PC-9 (cell line): ENCODE results near the gene CACNA1I.

ENCODE experiments used
- EZH2 ChIP-seq: fragments of 200-600 bp; sonication (generic); IDR thresholded peaks from 2 replicates; pipeline ENCODE4 v1.8.0; 2017; ENCODE audit warnings: antibody characterized with exemption, low read depth
- TF ChIP-seq, protein P1 (sequence below): fragments of 200-600 bp; sonication (generic); conservative IDR thresholded peaks from 2 replicates; pipeline ENCODE4 v1.6.1; 2017; ENCODE audit warnings: mixed run types, antibody characterized with exemption, mild to moderate bottlenecking, moderate library complexity

DNA sequence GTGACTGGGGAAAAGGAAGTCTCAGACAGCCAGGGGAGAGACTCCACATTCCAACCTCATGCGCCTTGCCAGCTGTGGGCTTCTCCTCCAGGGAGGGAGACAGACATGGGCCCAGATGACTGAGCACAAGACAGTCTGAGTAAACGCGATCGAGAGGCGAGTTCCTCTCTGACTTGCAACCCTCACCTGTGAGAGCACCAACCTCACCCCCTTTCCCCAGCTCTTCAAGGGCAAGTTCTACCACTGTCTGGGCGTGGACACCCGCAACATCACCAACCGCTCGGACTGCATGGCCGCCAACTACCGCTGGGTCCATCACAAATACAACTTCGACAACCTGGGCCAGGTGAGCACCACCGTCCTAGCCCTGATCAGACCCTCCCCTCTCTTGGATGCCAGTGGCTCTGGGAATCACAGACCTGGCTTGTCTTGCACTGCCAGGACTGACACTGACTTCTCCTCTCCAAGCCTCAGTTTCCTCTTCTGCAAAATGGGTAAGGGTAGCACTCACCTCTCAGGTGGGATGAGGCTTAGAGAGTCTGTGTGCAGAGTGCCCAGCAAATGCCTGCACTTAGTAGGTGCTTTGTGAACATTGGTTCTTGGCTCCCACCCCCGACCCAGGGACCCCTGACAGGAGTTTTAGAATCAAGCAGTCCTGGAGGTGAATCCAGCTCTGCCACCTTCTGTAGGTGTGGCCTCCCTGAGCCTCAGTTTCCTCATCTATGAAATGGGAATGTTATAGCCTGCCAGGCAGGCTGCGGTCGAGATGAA lies 95.3 kb downstream of the CACNA1I start:
- TF ChIP-seq, protein P1, sequence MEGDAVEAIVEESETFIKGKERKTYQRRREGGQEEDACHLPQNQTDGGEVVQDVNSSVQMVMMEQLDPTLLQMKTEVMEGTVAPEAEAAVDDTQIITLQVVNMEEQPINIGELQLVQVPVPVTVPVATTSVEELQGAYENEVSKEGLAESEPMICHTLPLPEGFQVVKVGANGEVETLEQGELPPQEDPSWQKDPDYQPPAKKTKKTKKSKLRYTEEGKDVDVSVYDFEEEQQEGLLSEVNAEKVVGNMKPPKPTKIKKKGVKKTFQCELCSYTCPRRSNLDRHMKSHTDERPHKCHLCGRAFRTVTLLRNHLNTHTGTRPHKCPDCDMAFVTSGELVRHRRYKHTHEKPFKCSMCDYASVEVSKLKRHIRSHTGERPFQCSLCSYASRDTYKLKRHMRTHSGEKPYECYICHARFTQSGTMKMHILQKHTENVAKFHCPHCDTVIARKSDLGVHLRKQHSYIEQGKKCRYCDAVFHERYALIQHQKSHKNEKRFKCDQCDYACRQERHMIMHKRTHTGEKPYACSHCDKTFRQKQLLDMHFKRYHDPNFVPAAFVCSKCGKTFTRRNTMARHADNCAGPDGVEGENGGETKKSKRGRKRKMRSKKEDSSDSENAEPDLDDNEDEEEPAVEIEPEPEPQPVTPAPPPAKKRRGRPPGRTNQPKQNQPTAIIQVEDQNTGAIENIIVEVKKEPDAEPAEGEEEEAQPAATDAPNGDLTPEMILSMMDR: no peak
- no peak for TF ChIP-seq EZH2
